ENCODE data around the gene PFDN4.
A peak's percentile ranks its signal among the peaks of the same experiment; 100 is the strongest.

PFDN4 gene

GRCh38 chr20:54190217-54190616 lies 17.7 kb upstream of the PFDN4 start:
- Histone ChIP-seq H3K4me3 (ENCODE audit: low read depth, low read length) (no peak overlapping the region), H3K9me3 (ENCODE audit: control insufficient read depth, insufficient read depth, low read depth, low read length) (no peaks in the 10 kb centered on the region), H3K4me1 (ENCODE audit: control insufficient read depth, insufficient read depth, low read length) (no peaks in the 10 kb centered on the region), H3K36me3 (ENCODE audit: control insufficient read depth in 2 of 2, insufficient read depth in 1 of 2, low read length in 2 of 2) (no peaks in the 10 kb centered on the region), H3K27ac (ENCODE audit: extremely low read depth, low read depth, low read length) (no peak overlapping the region)
- TF ChIP-seq ZNF704 (tag by site-specific recombination; IDR thresholded peaks at IDR 0.05), result no peak
- TF ChIP-seq ZNF658 (tag by site-specific recombination; IDR thresholded peaks at IDR 0.05), result no peak
- no peak for TF ChIP-seq ZNF837 (tag by site-specific recombination; IDR thresholded peaks at IDR 0.05)
- ChIA-PET POLR2A (no interaction called here), CTCF (no interaction called here)

- POLR2A ChIA-PET, result no interaction called here
- Histone ChIP-seq H3K9me3 (ENCODE audit: control insufficient read depth, insufficient read depth, low read depth, low read length) (no peaks in the 10 kb centered on the region), H3K27ac (ENCODE audit: extremely low read depth, low read depth, low read length) (no peak overlapping the region), H3K4me3 (ENCODE audit: low read depth, low read length) (no peak overlapping the region), H3K36me3 (ENCODE audit: control insufficient read depth in 2 of 2, insufficient read depth in 1 of 2, low read length in 2 of 2) (no peaks in the 10 kb centered on the region), H3K4me1 (ENCODE audit: control insufficient read depth, insufficient read depth, low read length) (no peaks in the 10 kb centered on the region)
- TF ChIP-seq ZNF26 (tag by site-specific recombination; IDR thresholded peaks at IDR 0.05) (no peak), GFI1B (tag by site-specific recombination; IDR thresholded peaks at IDR 0.05) (no peak), ZBTB44 (tag by site-specific recombination; IDR thresholded peaks at IDR 0.05) (no peak), ZNF426 (tag by site-specific recombination; IDR thresholded peaks at IDR 0.05) (no peak), KLF10 (tag by site-specific recombination; IDR thresholded peaks at IDR 0.05) (no peak), FEZF1 (tag by site-specific recombination; IDR thresholded peaks at IDR 0.05) (no peak)
- CTCF ChIA-PET, result interaction anchor here (0.7 to 2.5 kb wide), 5 partner anchors 89 to 96 kb away, joined by 3 to 15 read pairs (median 4); no protein-coding TSS in a partner anchor
These were observed 14.1 kb upstream of the PFDN4 start for GRCh38 chr20:54193817-54194216.

GRCh38 chr20:54194724-54195438 lies 13.0 kb upstream of the PFDN4 start:
- CTCF ChIA-PET, result interaction anchor here (0.9 to 2.5 kb wide), 5 partner anchors 90 to 97 kb away, joined by 3 to 15 read pairs (median 5); no protein-coding TSS in a partner anchor

GRCh38 chr20:54195483-54196472 lies 12.1 kb upstream of the PFDN4 start:
- H3K27ac ChIP-seq (ENCODE audit: extremely low read depth, low read depth, low read length), result no peak overlapping the region

More at GRCh38 chr20:54194724-54195438, 13.0 kb upstream of the PFDN4 start:
- Histone ChIP-seq H3K36me3 (ENCODE audit: control insufficient read depth in 2 of 2, insufficient read depth in 1 of 2, low read length in 2 of 2) (no peaks in the 10 kb centered on the region), H3K4me3 (ENCODE audit: low read depth, low read length) (no peak overlapping the region), H3K27ac (ENCODE audit: extremely low read depth, low read depth, low read length) (no peak overlapping the region), H3K9me3 (ENCODE audit: control insufficient read depth, insufficient read depth, low read depth, low read length) (no peaks in the 10 kb centered on the region), H3K4me1 (ENCODE audit: control insufficient read depth, insufficient read depth, low read length) (no peaks in the 10 kb centered on the region)
- POLR2A ChIA-PET, result no interaction called here
- 0 out of 2 replicates have a peak, but pooled peaks have one; percentile 22 for TF ChIP-seq SCRT2 (tag by site-specific recombination; IDR thresholded peaks at IDR 0.05)
- no peak for TF ChIP-seq ZNF2 (tag by site-specific recombination; IDR thresholded peaks at IDR 0.05)

More at GRCh38 chr20:54195483-54196472, 12.1 kb upstream of the PFDN4 start:
- CTCF ChIA-PET, result interaction anchor here (0.5 to 2.5 kb wide), 3 partner anchors 92 to 634 kb away, joined by 5 to 15 read pairs (median 5); no protein-coding TSS in a partner anchor
- POLR2A ChIA-PET, result no interaction called here
- Histone ChIP-seq H3K4me1 (ENCODE audit: control insufficient read depth, insufficient read depth, low read length) (no peaks in the 10 kb centered on the region), H3K36me3 (ENCODE audit: control insufficient read depth in 2 of 2, insufficient read depth in 1 of 2, low read length in 2 of 2) (no peaks in the 10 kb centered on the region), H3K9me3 (ENCODE audit: control insufficient read depth, insufficient read depth, low read depth, low read length) (no peaks in the 10 kb centered on the region), H3K4me3 (ENCODE audit: low read depth, low read length) (no peak overlapping the region)
- TF ChIP-seq ZSCAN16 (tag by site-specific recombination; IDR thresholded peaks at IDR 0.05) (no peak), ZNF211 (tag by site-specific recombination; IDR thresholded peaks at IDR 0.05; ENCODE audit: low read depth) (no peak)

All from HEK293 (cell line).